NCI-H1417 (cell line): ENCODE data around the gene PPM1B.
A peak's percentile ranks its signal among the peaks of the same experiment; 100 is the strongest.
"Not testable (repeated sequence)": the region's sequence is repeated elsewhere in the genome, so short reads cannot be mapped to it uniquely, and the experiment has no call there.

Experiments
- DNase-seq, 3 experiments: peaks; one replicate each; lab custom pipeline; 2025; lab: John Stamatoyannopoulos, UW

PPM1B gene

GRCh38 chr2:44254023-44254422 lies 85.3 kb downstream of the PPM1B start:
- no peak for DNase-seq

- DNase-seq: not testable (repeated sequence)
Measured at GRCh38 chr2:44255704-44256103, 87.0 kb downstream of the PPM1B start.

- DNase-seq: not testable (repeated sequence)
Measured at GRCh38 chr2:44257802-44258201, 89.1 kb downstream of the PPM1B start.

GRCh38 chr2:44267269-44267795 lies 98.7 kb downstream of the PPM1B start:
- DNase-seq: no peak

- DNase-seq: no peak
Measured at GRCh38 chr2:44267796-44268648, 99.3 kb downstream of the PPM1B start.

GRCh38 chr2:44269831-44270230 lies 101.2 kb downstream of the PPM1B start:
- no peak for DNase-seq

- DNase-seq: no peak
Measured at GRCh38 chr2:44271296-44271695, 102.6 kb downstream of the PPM1B start.

GRCh38 chr2:44273076-44273475 lies 104.4 kb downstream of the PPM1B start:
- DNase-seq: no peak

GRCh38 chr2:44273596-44273995 lies 104.9 kb downstream of the PPM1B start:
- DNase-seq: no peak

GRCh38 chr2:44275927-44276303 lies 107.2 kb downstream of the PPM1B start:
- DNase-seq: peak in 2 of 3 experiments; percentile 11 to 73

- no peak for DNase-seq
Measured at GRCh38 chr2:44277541-44277940, 108.9 kb downstream of the PPM1B start.

- no peak for DNase-seq
Measured at GRCh38 chr2:44280869-44281268, 112.2 kb downstream of the PPM1B start.
